Nephron (organoid): ENCODE data around the gene MTF2.

Experiments
- H3K27ac Mint-ChIP-seq, 3 experiments: 2 replicates each; pipeline ENCODE4 v1.8.0; 2020; ENCODE audit warnings: mixed read lengths in 3 of 3, mild to moderate bottlenecking in 2 of 3, moderate library complexity in 1 of 3
- H3K27me3 Mint-ChIP-seq: 2 replicates; pipeline ENCODE4 v1.8.0; 2021; ENCODE audit warnings: low read depth, mild to moderate bottlenecking, moderate library complexity, mixed read lengths
- H3K36me3 Mint-ChIP-seq: 2 replicates; pipeline ENCODE4 v1.8.0; 2020; ENCODE audit warnings: low read depth, mixed read lengths
- H3K4me1 Mint-ChIP-seq: 2 replicates; pipeline ENCODE4 v1.8.0; 2020; ENCODE audit warnings: mixed read lengths
- H3K4me3 Mint-ChIP-seq, 3 experiments: 2 replicates each; pipeline ENCODE4 v1.8.0; 2020; ENCODE audit warnings: mild to moderate bottlenecking in 3 of 3, mixed read lengths in 3 of 3, moderate library complexity in 2 of 3
- H3K9me3 Mint-ChIP-seq: 2 replicates; pipeline ENCODE4 v1.8.0; 2020; ENCODE audit warnings: mixed read lengths
- CTCF ChIP-seq, 3 experiments: fragments of 200-600 bp; sonication (generic); IDR thresholded peaks; one replicate each; pipeline ENCODE4 v1.5.0; 2021; ENCODE audit warnings: antibody characterized with exemption in 3 of 3; ENCODE audit not compliant: unreplicated experiment in 3 of 3

The MTF2 gene

GRCh38 chr1:93148001-93148400 is 68.9 kb downstream of the MTF2 start:
- Mint-ChIP-seq H3K4me1 (no peaks in the 10 kb centered on the region), H3K9me3 (no peaks in the 10 kb centered on the region), H3K4me3 (no peak overlapping the region), H3K27me3 (no peaks in the 10 kb centered on the region), H3K36me3 (peaks cover 45% of the 10 kb centered on the region), H3K27ac (peak overlapping the region in 1 of 3 experiments; percentile 3)
- TF ChIP-seq CTCF (IDR thresholded peaks at IDR 0.05; ENCODE audit: unreplicated experiment in 3 of 3) = no peak

GRCh38 chr1:93150729-93151128 is 71.6 kb downstream of the MTF2 start:
- Mint-ChIP-seq H3K9me3 (no peaks in the 10 kb centered on the region), H3K27me3 (no peaks in the 10 kb centered on the region), H3K4me3 (no peak overlapping the region), H3K27ac (no peak overlapping the region), H3K36me3 (peaks cover 46% of the 10 kb centered on the region), H3K4me1 (no peaks in the 10 kb centered on the region)
- TF ChIP-seq CTCF (IDR thresholded peaks at IDR 0.05; ENCODE audit: unreplicated experiment in 3 of 3) = no peak

GRCh38 chr1:93151474-93151873 is 72.4 kb downstream of the MTF2 start:
- Mint-ChIP-seq H3K9me3 (no peaks in the 10 kb centered on the region), H3K4me1 (no peaks in the 10 kb centered on the region), H3K36me3 (peaks cover 50% of the 10 kb centered on the region), H3K4me3 (no peak overlapping the region), H3K27ac (no peak overlapping the region), H3K27me3 (no peaks in the 10 kb centered on the region)
- TF ChIP-seq CTCF (IDR thresholded peaks at IDR 0.05; ENCODE audit: unreplicated experiment in 3 of 3) = no peak

- no peak for TF ChIP-seq CTCF (IDR thresholded peaks at IDR 0.05; ENCODE audit: unreplicated experiment in 3 of 3)
- Mint-ChIP-seq H3K4me3 (no peak overlapping the region), H3K27ac (no peak overlapping the region), H3K4me1 (no peaks in the 10 kb centered on the region), H3K27me3 (no peaks in the 10 kb centered on the region), H3K9me3 (no peaks in the 10 kb centered on the region), H3K36me3 (peaks cover 41% of the 10 kb centered on the region)
Measured at GRCh38 chr1:93152835-93153234, 73.8 kb downstream of the MTF2 start.

GRCh38 chr1:93154898-93155297 is 75.8 kb downstream of the MTF2 start:
- Mint-ChIP-seq H3K27me3 (no peaks in the 10 kb centered on the region), H3K9me3 (no peaks in the 10 kb centered on the region), H3K27ac (no peak overlapping the region), H3K4me1 (no peaks in the 10 kb centered on the region), H3K36me3 (peaks cover 38% of the 10 kb centered on the region), H3K4me3 (no peak overlapping the region)
- TF ChIP-seq CTCF (IDR thresholded peaks at IDR 0.05; ENCODE audit: unreplicated experiment in 3 of 3) = no peak

- Mint-ChIP-seq H3K9me3 (no peaks in the 10 kb centered on the region), H3K36me3 (peaks cover 33% of the 10 kb centered on the region), H3K4me1 (no peaks in the 10 kb centered on the region), H3K27ac (no peak overlapping the region), H3K27me3 (no peaks in the 10 kb centered on the region), H3K4me3 (no peak overlapping the region)
- TF ChIP-seq CTCF (IDR thresholded peaks at IDR 0.05; ENCODE audit: unreplicated experiment in 3 of 3) = no peak
Measured at GRCh38 chr1:93155335-93155734, 76.3 kb downstream of the MTF2 start.
